ENCODE results near the gene HSD17B2. TPM values are rescaled to one million over a fixed set of nuclear protein-coding genes. Genes with fewer than 3 reads are reported as not detected.

Gene HSD17B2
- total RNA-seq, 2 donors from 2014 or later: 0.80 to 1.0 TPM

DNA sequence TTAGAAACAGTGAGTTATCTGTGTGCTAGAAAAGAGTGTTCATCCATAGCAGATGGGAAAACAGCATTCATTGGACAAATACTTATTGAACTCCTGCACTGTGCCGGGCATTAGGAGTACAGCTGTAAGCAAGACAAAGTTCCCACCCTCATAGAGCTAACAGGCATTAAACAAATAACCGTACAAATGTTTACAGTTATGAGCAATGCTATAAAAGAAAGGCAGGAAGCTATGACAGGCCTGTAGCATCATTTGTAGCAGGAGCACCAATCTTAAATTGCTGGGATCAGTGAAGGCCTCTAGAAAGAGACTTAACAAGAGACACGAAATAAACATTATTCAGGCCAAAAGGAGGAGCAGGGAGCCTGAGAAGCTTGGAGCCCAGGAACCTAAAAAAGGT, 39.4 kb upstream of the HSD17B2 start:
- Histone ChIP-seq H3K27me3 (replicated peaks; ENCODE audit: insufficient read depth) (no peaks in the 10 kb centered on the region), H3K27ac (no peak overlapping the region), H3K9me3 (no peaks in the 10 kb centered on the region), H3K4me1 (replicated peaks) (no peaks in the 10 kb centered on the region), H3K4me3 (no peak overlapping the region), H3K36me3 (no peaks in the 10 kb centered on the region)
- no peak for DNase-seq (ENCODE audit: low spot score)
- intact Hi-C loops (cut with DNase I): no loop called here
- WGBS: 47% methylated on average over 3 of the region's 3 CpGs
- TF ChIP-seq, protein P1, sequence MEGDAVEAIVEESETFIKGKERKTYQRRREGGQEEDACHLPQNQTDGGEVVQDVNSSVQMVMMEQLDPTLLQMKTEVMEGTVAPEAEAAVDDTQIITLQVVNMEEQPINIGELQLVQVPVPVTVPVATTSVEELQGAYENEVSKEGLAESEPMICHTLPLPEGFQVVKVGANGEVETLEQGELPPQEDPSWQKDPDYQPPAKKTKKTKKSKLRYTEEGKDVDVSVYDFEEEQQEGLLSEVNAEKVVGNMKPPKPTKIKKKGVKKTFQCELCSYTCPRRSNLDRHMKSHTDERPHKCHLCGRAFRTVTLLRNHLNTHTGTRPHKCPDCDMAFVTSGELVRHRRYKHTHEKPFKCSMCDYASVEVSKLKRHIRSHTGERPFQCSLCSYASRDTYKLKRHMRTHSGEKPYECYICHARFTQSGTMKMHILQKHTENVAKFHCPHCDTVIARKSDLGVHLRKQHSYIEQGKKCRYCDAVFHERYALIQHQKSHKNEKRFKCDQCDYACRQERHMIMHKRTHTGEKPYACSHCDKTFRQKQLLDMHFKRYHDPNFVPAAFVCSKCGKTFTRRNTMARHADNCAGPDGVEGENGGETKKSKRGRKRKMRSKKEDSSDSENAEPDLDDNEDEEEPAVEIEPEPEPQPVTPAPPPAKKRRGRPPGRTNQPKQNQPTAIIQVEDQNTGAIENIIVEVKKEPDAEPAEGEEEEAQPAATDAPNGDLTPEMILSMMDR (IDR thresholded peaks at IDR 0.05): no peak
- TF ChIP-seq POLR2AphosphoS5 (IDR thresholded peaks at IDR 0.05): no peak
- TF ChIP-seq POLR2A (IDR thresholded peaks at IDR 0.05): no peak

DNA sequence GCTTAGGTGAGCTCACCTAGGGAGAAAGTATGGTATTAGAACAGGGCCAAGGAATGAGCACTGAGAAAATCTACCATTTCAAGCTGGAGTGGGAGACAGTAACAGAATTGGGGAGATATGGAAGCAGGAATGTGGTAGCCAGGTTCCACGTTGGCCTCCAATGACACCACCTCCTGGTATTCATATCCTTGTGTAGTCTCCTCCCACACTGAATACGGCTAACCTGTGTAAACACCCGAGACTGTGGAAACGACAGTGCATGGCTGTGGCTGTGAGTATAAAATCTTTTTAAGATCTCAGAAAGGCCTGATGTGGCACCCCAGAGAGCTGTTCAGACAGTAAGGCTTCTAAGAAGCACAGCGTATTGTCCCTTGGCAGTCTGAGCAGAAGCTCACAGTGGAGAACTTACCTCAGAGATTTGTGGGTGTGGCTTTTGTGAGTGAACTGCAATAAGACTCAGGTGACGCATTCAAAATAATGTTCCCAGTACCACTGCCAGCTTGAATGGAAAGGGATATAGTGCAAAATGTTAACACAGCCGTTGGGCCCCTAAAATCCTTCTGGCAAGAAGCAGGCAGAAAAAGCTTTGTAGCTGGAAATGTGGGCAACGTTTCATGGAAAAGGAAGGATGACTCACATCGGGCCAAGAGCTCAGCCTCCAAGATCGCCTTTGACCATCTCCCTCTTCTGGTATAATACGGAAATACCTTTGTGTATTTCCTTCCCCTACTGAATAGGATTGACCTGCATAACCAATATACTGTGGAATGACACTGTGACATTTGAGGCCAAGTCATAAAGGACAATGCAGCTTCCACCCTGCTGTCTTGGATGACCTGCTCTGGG, 38.2 kb upstream of the HSD17B2 start:
- DNase-seq (ENCODE audit: low spot score): no peak
- Histone ChIP-seq H3K27me3 (replicated peaks; ENCODE audit: insufficient read depth) (no peaks in the 10 kb centered on the region), H3K36me3 (no peaks in the 10 kb centered on the region), H3K27ac (no peak overlapping the region), H3K4me1 (replicated peaks) (no peaks in the 10 kb centered on the region), H3K4me3 (no peak overlapping the region), H3K9me3 (no peaks in the 10 kb centered on the region)
- TF ChIP-seq POLR2A (IDR thresholded peaks at IDR 0.05) (no peak), POLR2AphosphoS5 (IDR thresholded peaks at IDR 0.05) (no peak)
- TF ChIP-seq, protein P1 (IDR thresholded peaks at IDR 0.05): peak in 1 of 4 experiments; percentile 22
- 62% methylated on average over 11 of the region's 11 CpGs for WGBS
- intact Hi-C loops (cut with DNase I): no loop called here

GRCh38 chr16:81997738-81998137, 37.3 kb upstream of the HSD17B2 start:
- no peaks in the 10 kb centered on the region for H3K36me3 ChIP-seq
- 33% methylated on average over 2 of the region's 2 CpGs for WGBS
- H3K4me3 ChIP-seq: no peak overlapping the region
- no peak for DNase-seq (ENCODE audit: low spot score)
- intact Hi-C loops (cut with DNase I): no loop called here
- no peak overlapping the region for H3K27ac ChIP-seq
- no peaks in the 10 kb centered on the region for H3K9me3 ChIP-seq
- no peaks in the 10 kb centered on the region for H3K27me3 ChIP-seq (replicated peaks; ENCODE audit: insufficient read depth)
- H3K4me1 ChIP-seq (replicated peaks): no peaks in the 10 kb centered on the region
- no peak for TF ChIP-seq POLR2A (IDR thresholded peaks at IDR 0.05)
- TF ChIP-seq, protein P1 (IDR thresholded peaks at IDR 0.05): no peak
- TF ChIP-seq POLR2AphosphoS5 (IDR thresholded peaks at IDR 0.05): no peak

- intact Hi-C loops (cut with DNase I): no loop called here
- no peaks in the 10 kb centered on the region for H3K4me1 ChIP-seq (replicated peaks)
- TF ChIP-seq, protein P1 (IDR thresholded peaks at IDR 0.05): no peak
- TF ChIP-seq POLR2AphosphoS5 (IDR thresholded peaks at IDR 0.05): no peak
- no peak for TF ChIP-seq POLR2A (IDR thresholded peaks at IDR 0.05)
- no peak overlapping the region for H3K27ac ChIP-seq
- H3K36me3 ChIP-seq: no peaks in the 10 kb centered on the region
- no peaks in the 10 kb centered on the region for H3K9me3 ChIP-seq
- WGBS: 90% methylated on average over 3 of the region's 3 CpGs
- no peak for DNase-seq (ENCODE audit: low spot score)
- H3K27me3 ChIP-seq (replicated peaks; ENCODE audit: insufficient read depth): no peaks in the 10 kb centered on the region
- H3K4me3 ChIP-seq: no peak overlapping the region
Measured at GRCh38 chr16:82002831-82003230, 32.2 kb upstream of the HSD17B2 start.

- H3K36me3 ChIP-seq: no peaks in the 10 kb centered on the region
- no peak overlapping the region for H3K27ac ChIP-seq
- no peaks in the 10 kb centered on the region for H3K9me3 ChIP-seq
- H3K27me3 ChIP-seq (replicated peaks; ENCODE audit: insufficient read depth): no peaks in the 10 kb centered on the region
- WGBS: 74% methylated on average over 5 of the region's 5 CpGs
- DNase-seq (ENCODE audit: low spot score): no peak
- no peak for TF ChIP-seq POLR2AphosphoS5 (IDR thresholded peaks at IDR 0.05)
- TF ChIP-seq, protein P1 (IDR thresholded peaks at IDR 0.05): no peak
- no peak for TF ChIP-seq POLR2A (IDR thresholded peaks at IDR 0.05)
- no peak overlapping the region for H3K4me3 ChIP-seq
- intact Hi-C loops (cut with DNase I): no loop called here
- H3K4me1 ChIP-seq (replicated peaks): no peaks in the 10 kb centered on the region
Measured at GRCh38 chr16:82004601-82005000, 30.5 kb upstream of the HSD17B2 start.
